ENCODE results near the gene SEC23IP.

- TF ChIP-seq CTCF (IDR thresholded peaks at IDR 0.05): no peak
- TF ChIP-seq POLR2A (IDR thresholded peaks at IDR 0.05): no peak
- no peak for TF ChIP-seq POLR2AphosphoS5 (IDR thresholded peaks at IDR 0.05)
Measured at GRCh38 chr10:119932631-119933030, 40.1 kb downstream of the SEC23IP start.
